ENCODE data around the gene FAF1.

FAF1 gene

GRCh38 chr1:50976890-50977574 is 17.0 kb upstream of the FAF1 start:
- Histone ChIP-seq H3K27me3 (ENCODE audit: insufficient read depth, low read length) (peaks cover 98% of the 10 kb centered on the region), H3K36me3 (ENCODE audit: insufficient read depth, low read depth, low read length) (no peaks in the 10 kb centered on the region), H3K27ac (ENCODE audit: low read length) (no peak overlapping the region), H3K4me1 (ENCODE audit: insufficient read depth, low read length) (peaks cover 16% of the 10 kb centered on the region), H3K4me3 (ENCODE audit: low read length) (peak overlapping the region; percentile 56), H3K9ac (ENCODE audit: low read depth, low read length) (no peak overlapping the region), H3K9me3 (ENCODE audit: insufficient read depth, low read depth, low read length) (no peaks in the 10 kb centered on the region)

- Histone ChIP-seq H3K9me3 (ENCODE audit: insufficient read depth, low read depth, low read length) (no peaks in the 10 kb centered on the region), H3K27me3 (ENCODE audit: insufficient read depth, low read length) (peaks cover 98% of the 10 kb centered on the region), H3K4me1 (ENCODE audit: insufficient read depth, low read length) (peaks cover 16% of the 10 kb centered on the region), H3K4me3 (ENCODE audit: low read length) (peak overlapping the region; percentile 56), H3K9ac (ENCODE audit: low read depth, low read length) (no peak overlapping the region), H3K27ac (ENCODE audit: low read length) (no peak overlapping the region), H3K36me3 (ENCODE audit: insufficient read depth, low read depth, low read length) (no peaks in the 10 kb centered on the region)
These were observed 16.2 kb upstream of the FAF1 start for GRCh38 chr1:50976111-50976889.

- Histone ChIP-seq H3K9me3 (ENCODE audit: insufficient read depth, low read depth, low read length) (no peaks in the 10 kb centered on the region), H3K27me3 (ENCODE audit: insufficient read depth, low read length) (peaks cover 98% of the 10 kb centered on the region), H3K4me3 (ENCODE audit: low read length) (no peak overlapping the region), H3K27ac (ENCODE audit: low read length) (no peak overlapping the region), H3K36me3 (ENCODE audit: insufficient read depth, low read depth, low read length) (no peaks in the 10 kb centered on the region), H3K4me1 (ENCODE audit: insufficient read depth, low read length) (peaks cover 16% of the 10 kb centered on the region), H3K9ac (ENCODE audit: low read depth, low read length) (no peak overlapping the region)
These were observed 15.4 kb upstream of the FAF1 start for GRCh38 chr1:50975436-50975835.

GRCh38 chr1:50974618-50974935 is 14.5 kb upstream of the FAF1 start:
- Histone ChIP-seq H3K4me3 (ENCODE audit: low read length) (no peak overlapping the region), H3K4me1 (ENCODE audit: insufficient read depth, low read length) (peaks cover 20% of the 10 kb centered on the region), H3K9ac (ENCODE audit: low read depth, low read length) (no peak overlapping the region), H3K27ac (ENCODE audit: low read length) (no peak overlapping the region), H3K27me3 (ENCODE audit: insufficient read depth, low read length) (peaks cover 98% of the 10 kb centered on the region), H3K9me3 (ENCODE audit: insufficient read depth, low read depth, low read length) (no peaks in the 10 kb centered on the region), H3K36me3 (ENCODE audit: insufficient read depth, low read depth, low read length) (no peaks in the 10 kb centered on the region)

GRCh38 chr1:50973875-50974617 is 14.0 kb upstream of the FAF1 start:
- Histone ChIP-seq H3K27me3 (ENCODE audit: insufficient read depth, low read length) (peaks cover 98% of the 10 kb centered on the region), H3K4me1 (ENCODE audit: insufficient read depth, low read length) (peaks cover 20% of the 10 kb centered on the region), H3K36me3 (ENCODE audit: insufficient read depth, low read depth, low read length) (no peaks in the 10 kb centered on the region), H3K27ac (ENCODE audit: low read length) (no peak overlapping the region), H3K9ac (ENCODE audit: low read depth, low read length) (no peak overlapping the region), H3K4me3 (ENCODE audit: low read length) (no peak overlapping the region), H3K9me3 (ENCODE audit: insufficient read depth, low read depth, low read length) (no peaks in the 10 kb centered on the region)

GRCh38 chr1:50973255-50973654 is 13.2 kb upstream of the FAF1 start:
- Histone ChIP-seq H3K4me1 (ENCODE audit: insufficient read depth, low read length) (peaks cover 16% of the 10 kb centered on the region), H3K36me3 (ENCODE audit: insufficient read depth, low read depth, low read length) (no peaks in the 10 kb centered on the region), H3K9ac (ENCODE audit: low read depth, low read length) (no peak overlapping the region), H3K27me3 (ENCODE audit: insufficient read depth, low read length) (peaks cover 98% of the 10 kb centered on the region), H3K9me3 (ENCODE audit: insufficient read depth, low read depth, low read length) (no peaks in the 10 kb centered on the region), H3K4me3 (ENCODE audit: low read length) (no peak overlapping the region), H3K27ac (ENCODE audit: low read length) (no peak overlapping the region)

GRCh38 chr1:50972766-50973165 is 12.7 kb upstream of the FAF1 start:
- peaks cover 99% of the 10 kb centered on the region for H3K27me3 ChIP-seq (ENCODE audit: insufficient read depth, low read length)
- no peak overlapping the region for H3K9ac ChIP-seq (ENCODE audit: low read depth, low read length)

GRCh38 chr1:50971748-50972305 is 11.8 kb upstream of the FAF1 start:
- Histone ChIP-seq H3K9me3 (ENCODE audit: insufficient read depth, low read depth, low read length) (no peaks in the 10 kb centered on the region), H3K9ac (ENCODE audit: low read depth, low read length) (no peak overlapping the region), H3K27ac (ENCODE audit: low read length) (no peak overlapping the region), H3K4me3 (ENCODE audit: low read length) (no peak overlapping the region), H3K36me3 (ENCODE audit: insufficient read depth, low read depth, low read length) (no peaks in the 10 kb centered on the region), H3K4me1 (ENCODE audit: insufficient read depth, low read length) (peaks cover 17% of the 10 kb centered on the region), H3K27me3 (ENCODE audit: insufficient read depth, low read length) (peaks cover 99% of the 10 kb centered on the region)

More at GRCh38 chr1:50972766-50973165, 12.7 kb upstream of the FAF1 start:
- H3K9me3 ChIP-seq (ENCODE audit: insufficient read depth, low read depth, low read length): no peaks in the 10 kb centered on the region
- H3K4me3 ChIP-seq (ENCODE audit: low read length): no peak overlapping the region
- peaks cover 17% of the 10 kb centered on the region for H3K4me1 ChIP-seq (ENCODE audit: insufficient read depth, low read length)
- H3K27ac ChIP-seq (ENCODE audit: low read length): no peak overlapping the region
- H3K36me3 ChIP-seq (ENCODE audit: insufficient read depth, low read depth, low read length): no peaks in the 10 kb centered on the region

- no peak overlapping the region for H3K27ac ChIP-seq (ENCODE audit: low read length)
- H3K36me3 ChIP-seq (ENCODE audit: insufficient read depth, low read depth, low read length): no peaks in the 10 kb centered on the region
- no peak overlapping the region for H3K9ac ChIP-seq (ENCODE audit: low read depth, low read length)
- no peaks in the 10 kb centered on the region for H3K9me3 ChIP-seq (ENCODE audit: insufficient read depth, low read depth, low read length)
- peaks cover 10% of the 10 kb centered on the region for H3K4me1 ChIP-seq (ENCODE audit: insufficient read depth, low read length)
- no peak overlapping the region for H3K4me3 ChIP-seq (ENCODE audit: low read length)
- peaks cover 99% of the 10 kb centered on the region for H3K27me3 ChIP-seq (ENCODE audit: insufficient read depth, low read length)
These were observed 11.0 kb upstream of the FAF1 start for GRCh38 chr1:50970931-50971582.

GRCh38 chr1:50970509-50970887 is 10.4 kb upstream of the FAF1 start:
- Histone ChIP-seq H3K4me3 (ENCODE audit: low read length) (no peak overlapping the region), H3K27me3 (ENCODE audit: insufficient read depth, low read length) (peaks cover 99% of the 10 kb centered on the region), H3K9me3 (ENCODE audit: insufficient read depth, low read depth, low read length) (no peaks in the 10 kb centered on the region), H3K27ac (ENCODE audit: low read length) (no peak overlapping the region), H3K36me3 (ENCODE audit: insufficient read depth, low read depth, low read length) (no peaks in the 10 kb centered on the region), H3K4me1 (ENCODE audit: insufficient read depth, low read length) (peaks cover 9% of the 10 kb centered on the region; the same call in 1 of the 2 replicates), H3K9ac (ENCODE audit: low read depth, low read length) (no peak overlapping the region)

Measured in iPS-20b (cell line).